Colonic mucosa (tissue), 4 donors: ENCODE results near the gene EGFL7. TPM values are rescaled to one million over a fixed set of nuclear protein-coding genes. Genes with fewer than 3 reads are reported as not detected.

Experiments
- DNase-seq: peaks from one replicate; pipeline ENCODE4 v3.0.0-alpha.2; 2020
- H3K27ac ChIP-seq: fragments of 200-600 bp; one replicate; pipeline ENCODE4 v1.8.0; 2021
- H3K27me3 ChIP-seq: fragments of 200-600 bp; one replicate; pipeline ENCODE4 v1.8.0; 2021
- H3K36me3 ChIP-seq: fragments of 200-600 bp; one replicate; pipeline ENCODE4 v1.8.0; 2021
- H3K4me1 ChIP-seq: fragments of 200-600 bp; one replicate; pipeline ENCODE4 v1.8.0; 2021; ENCODE audit warnings: mild to moderate bottlenecking
- H3K4me3 ChIP-seq: fragments of 200-600 bp; one replicate; pipeline ENCODE4 v1.8.0; 2021
- H3K9ac ChIP-seq, 2 donors: one replicate each; pipeline ENCODE4 v1.7.0; 2013; ENCODE audit warnings: control low read depth in 2 of 2, low read depth in 2 of 2, low read length in 2 of 2
- H3K9me3 ChIP-seq: fragments of 200-600 bp; one replicate; pipeline ENCODE4 v1.8.0; 2021
- CTCF ChIP-seq: fragments of 200-600 bp; IDR thresholded peaks from one replicate; pipeline ENCODE4 v1.8.0; 2022; ENCODE audit warnings: antibody characterized with exemption, mild to moderate bottlenecking
- intact Hi-C: fragments of 100-400 bp; cut with DNase I; formaldehyde crosslinking; loops from one replicate; pipeline ENCODE4 v1.14.1; 2022
- total RNA-seq, 2 donors: library from RNA; stranded (reverse); fragmentation: NEBNext Ultra II Directional in 1 of 2; extraction: Animal tissue kit (Norgen Biotek cat#: 25700) in 1 of 2; gene quantifications; one replicate each; pipeline ENCODE4 v1.2.1, GENCODE V29; 2021
- donor health status: healthy.
- donor health status: DM: no; HTN: no; CAD: no.
- donor health status: DM: no; HTN: no; CAD: no.

Gene EGFL7
- total RNA-seq, 2 donors from 2014 or later, result 17.3 to 28.4 TPM

GRCh38 chr9:136658849-136659535 lies 3.7 kb upstream of the EGFL7 start:
- Histone ChIP-seq H3K9me3 (no peaks in the 10 kb centered on the region), H3K4me1 (no peaks in the 10 kb centered on the region), H3K9ac (peak overlapping the region in 1 of 2 donors; percentile 12), H3K27ac (no peak overlapping the region), H3K4me3 (no peak overlapping the region), H3K27me3 (peaks cover 47% of the 10 kb centered on the region), H3K36me3 (no peaks in the 10 kb centered on the region)
- no peak for TF ChIP-seq CTCF
- intact Hi-C loops, result no loop called here
- DNase-seq, result no peak

- Histone ChIP-seq H3K4me1 (peaks cover 2% of the 10 kb centered on the region), H3K9ac (no peak overlapping the region), H3K4me3 (no peak overlapping the region), H3K27me3 (peaks cover 58% of the 10 kb centered on the region), H3K27ac (no peak overlapping the region), H3K36me3 (no peaks in the 10 kb centered on the region), H3K9me3 (no peaks in the 10 kb centered on the region)
- TF ChIP-seq CTCF, result no peak
- intact Hi-C loops, result no loop called here
- DNase-seq, result no peak
These were observed 2.6 kb upstream of the EGFL7 start for GRCh38 chr9:136659861-136660784.

GRCh38 chr9:136660971-136661550 lies 1.7 kb upstream of the EGFL7 start:
- Histone ChIP-seq H3K4me1 (peaks cover 4% of the 10 kb centered on the region), H3K36me3 (no peaks in the 10 kb centered on the region), H3K9me3 (no peaks in the 10 kb centered on the region), H3K27ac (no peak overlapping the region), H3K4me3 (no peak overlapping the region), H3K27me3 (peaks cover 61% of the 10 kb centered on the region), H3K9ac (no peak overlapping the region)
- no peak for TF ChIP-seq CTCF
- intact Hi-C loops, result no loop called here
- no peak for DNase-seq

GRCh38 chr9:136661641-136662325 lies 933 bp upstream of the EGFL7 start:
- no peak for DNase-seq
- no peak overlapping the region for H3K9ac ChIP-seq
- intact Hi-C loops, result no loop called here
- H3K4me1 ChIP-seq, result peaks cover 4% of the 10 kb centered on the region
- no peak overlapping the region for H3K4me3 ChIP-seq
- peaks cover 61% of the 10 kb centered on the region for H3K27me3 ChIP-seq
- no peaks in the 10 kb centered on the region for H3K36me3 ChIP-seq
- peak overlapping the region; percentile 40 for H3K27ac ChIP-seq
- no peaks in the 10 kb centered on the region for H3K9me3 ChIP-seq
- no peak for TF ChIP-seq CTCF

- Histone ChIP-seq H3K27me3 (peaks cover 61% of the 10 kb centered on the region), H3K4me3 (no peak overlapping the region), H3K9ac (no peak overlapping the region), H3K9me3 (no peaks in the 10 kb centered on the region), H3K27ac (peak overlapping the region; percentile 40), H3K4me1 (peaks cover 4% of the 10 kb centered on the region), H3K36me3 (no peaks in the 10 kb centered on the region)
- DNase-seq, result no peak
- intact Hi-C loops, result no loop called here
- TF ChIP-seq CTCF, result no peak
These were observed 425 bp upstream of the EGFL7 start for GRCh38 chr9:136662326-136662655.
